HG03520 (cell line): ENCODE data around the gene NCOR2.

Source experiments
- ATAC-seq: cut with Tn5 transposase; IDR thresholded peaks from one replicate; pipeline ENCODE4 v1.9.1; 2021; ENCODE audit warnings: mild to moderate bottlenecking, moderate library complexity; ENCODE audit not compliant: unreplicated experiment

NCOR2 gene

GRCh38 chr12:124561231-124561630, 6.2 kb downstream of the NCOR2 start:
- ATAC-seq = no peak

DNA sequence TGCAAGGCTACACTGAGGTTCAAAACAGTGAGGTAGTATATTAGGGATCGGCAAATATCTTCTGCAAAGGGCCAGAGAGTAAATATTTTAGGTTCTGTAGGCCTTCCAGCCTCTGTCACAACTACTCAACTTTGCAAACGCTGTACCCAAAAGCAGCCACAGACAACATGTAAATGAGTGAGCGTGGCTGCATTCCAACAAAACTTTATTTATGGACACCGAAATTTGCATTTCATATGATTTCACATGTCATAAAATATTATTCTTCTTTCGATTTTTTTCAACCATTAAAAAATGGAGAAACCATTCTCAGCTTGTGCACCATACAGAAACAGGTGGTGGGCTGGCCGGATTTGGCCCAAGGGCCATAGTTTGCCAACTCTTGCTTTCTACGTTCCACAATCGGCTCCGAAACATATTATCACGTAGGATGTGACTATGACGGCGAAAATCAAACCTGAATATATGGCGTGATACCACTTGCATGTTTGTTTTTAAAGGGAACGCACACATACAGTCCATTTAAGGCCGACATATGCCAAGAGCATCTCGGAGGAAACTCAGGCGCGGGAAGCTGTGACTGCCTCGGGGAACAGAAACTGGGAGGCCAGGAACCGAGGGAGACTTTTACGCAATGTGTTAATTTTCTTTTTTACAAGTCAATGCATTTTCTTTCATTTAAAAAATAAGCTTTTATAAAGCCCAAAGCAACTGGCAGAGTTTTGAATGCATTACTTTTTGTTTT, 7.1 kb downstream of the NCOR2 start:
- no peak for ATAC-seq

- ATAC-seq = no peak
Measured at GRCh38 chr12:124559182-124560017, 8.0 kb downstream of the NCOR2 start.

- no peak for ATAC-seq
Measured at GRCh38 chr12:124558313-124558712, 9.1 kb downstream of the NCOR2 start.

GRCh38 chr12:124557518-124558223, 9.7 kb downstream of the NCOR2 start:
- ATAC-seq = no peak

DNA sequence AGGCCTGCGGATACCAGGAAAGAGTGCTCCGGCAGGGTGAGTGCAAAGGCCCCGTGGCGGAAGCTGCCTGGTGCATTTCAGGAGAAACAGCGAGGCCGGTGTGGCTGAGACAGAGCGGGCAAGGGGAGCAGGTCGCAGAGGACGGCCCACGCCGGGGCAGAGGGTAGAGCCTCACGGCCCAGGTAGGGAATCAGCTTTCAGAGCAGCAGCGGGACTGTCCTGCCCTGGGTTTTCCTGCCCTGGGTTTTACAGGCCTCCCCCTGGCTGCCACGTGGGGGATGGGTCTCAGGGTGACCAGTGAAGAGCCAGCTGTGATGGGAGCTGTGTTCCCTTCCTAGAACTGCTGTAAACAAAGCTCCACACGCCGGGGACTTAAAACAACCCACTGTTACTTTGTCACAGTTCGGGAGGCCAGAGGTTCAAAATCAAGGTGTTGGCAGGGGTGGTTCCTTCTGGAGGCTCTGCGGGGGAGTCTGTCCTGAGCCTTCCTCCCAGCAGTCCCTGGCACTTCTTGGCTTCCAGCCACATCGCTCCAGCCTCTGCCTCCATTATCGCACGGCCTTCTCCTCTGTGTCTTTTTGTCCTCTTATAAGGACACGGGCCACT, 10.4 kb downstream of the NCOR2 start:
- no peak for ATAC-seq

DNA sequence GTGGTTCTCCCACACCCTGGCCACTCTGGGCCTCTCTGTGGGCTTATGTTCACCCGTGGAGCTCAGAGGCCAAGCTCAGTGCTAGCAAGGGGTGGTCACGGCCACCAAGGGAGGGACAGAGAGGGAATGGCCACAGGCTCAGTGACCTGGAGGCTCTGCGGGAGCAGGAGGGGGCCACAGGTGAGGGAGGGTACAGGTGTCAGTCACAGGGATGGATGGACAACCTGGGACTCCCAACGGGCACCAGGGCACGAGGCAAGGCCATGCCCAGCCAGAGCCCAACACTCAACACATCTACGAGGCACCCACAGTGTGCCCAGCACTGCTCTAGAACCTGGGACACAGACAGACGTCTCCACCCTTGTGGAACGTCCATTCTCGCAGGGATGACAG, 11.3 kb downstream of the NCOR2 start:
- no peak for ATAC-seq

DNA sequence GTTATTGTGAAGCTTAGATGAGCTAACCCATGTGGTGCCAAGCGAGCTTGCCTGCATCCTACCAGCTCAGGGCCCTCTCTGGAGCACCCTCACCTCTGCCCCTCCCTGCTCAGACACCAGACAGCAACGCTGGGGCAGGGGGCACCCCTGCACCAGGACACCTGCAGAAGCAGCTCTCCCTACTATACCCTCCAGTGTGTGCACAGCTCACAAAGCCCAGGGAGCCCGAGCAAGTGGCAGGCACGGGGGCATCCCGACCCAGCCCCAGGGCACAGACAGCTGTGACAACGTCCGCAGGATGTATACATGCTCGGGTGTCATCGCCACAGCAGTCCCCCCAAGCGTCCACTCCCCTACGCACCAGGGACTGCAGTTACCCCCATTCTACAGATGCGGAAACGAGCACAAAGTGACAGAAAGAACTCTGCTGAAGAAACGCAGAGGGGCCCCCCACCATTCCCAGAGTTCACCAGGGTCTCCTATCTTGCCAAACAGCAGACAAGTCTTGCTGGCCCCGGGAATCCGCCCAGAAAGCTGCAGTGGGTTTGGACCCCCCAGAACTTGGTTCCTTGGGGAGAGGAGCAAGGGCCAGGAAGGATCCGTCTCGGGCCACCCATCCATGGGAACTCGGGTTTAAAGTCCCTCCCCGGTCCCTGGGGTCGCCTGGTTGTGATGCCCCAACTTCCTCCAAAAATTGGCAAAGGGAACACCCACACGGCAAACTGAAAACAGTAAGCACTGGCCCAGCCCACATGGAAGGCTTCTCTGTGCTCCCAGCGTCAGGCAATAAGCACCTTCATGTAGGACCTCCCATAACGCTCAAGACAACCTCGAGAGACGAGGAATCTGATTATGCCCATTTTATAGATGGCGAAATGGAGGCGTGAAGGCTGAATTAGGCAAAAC, 12.0 kb downstream of the NCOR2 start:
- ATAC-seq = no peak

GRCh38 chr12:124554429-124555029, 12.9 kb downstream of the NCOR2 start:
- no peak for ATAC-seq

DNA sequence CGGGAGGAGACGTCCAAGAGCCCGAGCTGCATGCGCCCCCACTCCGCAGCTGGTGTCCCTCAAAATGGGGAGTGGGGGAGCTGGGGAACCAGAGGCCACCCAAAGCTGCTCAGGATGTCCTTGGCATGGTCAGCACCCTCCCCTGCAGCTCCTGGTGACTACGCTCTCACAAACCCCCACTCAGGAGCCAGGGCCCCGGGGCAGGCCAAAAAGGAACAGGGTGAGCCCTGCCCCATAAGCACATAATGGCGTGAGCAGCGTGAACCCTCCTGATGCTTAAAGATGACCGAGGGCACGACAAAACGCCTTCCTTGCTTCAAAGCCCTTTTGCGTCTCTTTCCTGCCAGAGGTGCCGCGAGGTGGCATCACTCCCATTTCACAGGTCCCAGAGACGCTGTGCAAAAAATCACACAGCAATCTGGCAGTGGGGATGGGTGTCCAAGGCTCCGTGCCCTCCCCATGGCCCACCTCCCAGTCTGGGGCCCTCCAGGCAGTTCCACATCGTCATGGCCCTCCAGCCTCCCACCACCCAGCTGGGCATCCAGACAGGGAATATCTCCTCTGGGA, 13.5 kb downstream of the NCOR2 start:
- ATAC-seq = no peak

DNA sequence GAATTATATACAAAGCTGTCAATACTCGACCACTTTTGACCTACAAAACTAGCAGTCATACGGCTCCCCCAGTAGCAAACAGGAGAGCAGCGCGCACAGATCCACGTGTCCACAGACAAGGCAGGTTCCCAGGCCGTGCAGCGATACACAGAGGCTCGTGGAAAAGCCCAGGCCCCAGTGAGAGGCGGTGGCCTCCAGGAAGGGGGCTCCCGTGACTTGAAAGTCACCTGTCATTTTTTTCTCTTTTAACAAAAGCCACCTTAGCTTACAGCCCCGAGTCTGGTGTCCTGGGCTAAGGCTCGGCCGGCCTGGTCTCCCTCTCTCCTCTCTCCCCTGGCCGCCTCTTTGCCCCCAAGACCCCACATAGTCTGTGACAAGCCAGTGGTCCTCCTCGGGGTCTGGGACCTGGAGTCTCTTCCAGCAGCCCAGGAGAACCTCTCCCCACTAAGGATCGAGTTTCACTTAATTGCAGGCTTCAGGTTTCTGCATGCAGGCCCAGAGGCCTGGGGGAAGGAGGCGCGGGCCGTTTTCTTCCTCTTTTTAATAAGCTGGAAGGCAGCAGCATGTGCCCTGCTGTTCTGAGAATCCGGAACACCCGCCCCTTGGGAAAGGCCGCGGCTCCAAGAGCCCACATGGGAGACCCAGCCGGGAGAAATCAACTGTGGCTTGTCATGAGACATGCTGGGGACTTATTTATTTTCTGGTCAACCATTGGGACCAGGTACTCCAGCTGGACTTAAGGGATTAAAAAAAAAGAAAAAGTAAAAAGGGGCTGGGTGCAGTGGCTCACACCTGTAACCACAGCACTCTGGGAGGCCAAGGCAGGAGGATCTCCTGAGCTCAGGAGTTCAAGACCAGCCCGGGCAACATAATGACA, 15.9 kb downstream of the NCOR2 start:
- ATAC-seq = no peak

DNA sequence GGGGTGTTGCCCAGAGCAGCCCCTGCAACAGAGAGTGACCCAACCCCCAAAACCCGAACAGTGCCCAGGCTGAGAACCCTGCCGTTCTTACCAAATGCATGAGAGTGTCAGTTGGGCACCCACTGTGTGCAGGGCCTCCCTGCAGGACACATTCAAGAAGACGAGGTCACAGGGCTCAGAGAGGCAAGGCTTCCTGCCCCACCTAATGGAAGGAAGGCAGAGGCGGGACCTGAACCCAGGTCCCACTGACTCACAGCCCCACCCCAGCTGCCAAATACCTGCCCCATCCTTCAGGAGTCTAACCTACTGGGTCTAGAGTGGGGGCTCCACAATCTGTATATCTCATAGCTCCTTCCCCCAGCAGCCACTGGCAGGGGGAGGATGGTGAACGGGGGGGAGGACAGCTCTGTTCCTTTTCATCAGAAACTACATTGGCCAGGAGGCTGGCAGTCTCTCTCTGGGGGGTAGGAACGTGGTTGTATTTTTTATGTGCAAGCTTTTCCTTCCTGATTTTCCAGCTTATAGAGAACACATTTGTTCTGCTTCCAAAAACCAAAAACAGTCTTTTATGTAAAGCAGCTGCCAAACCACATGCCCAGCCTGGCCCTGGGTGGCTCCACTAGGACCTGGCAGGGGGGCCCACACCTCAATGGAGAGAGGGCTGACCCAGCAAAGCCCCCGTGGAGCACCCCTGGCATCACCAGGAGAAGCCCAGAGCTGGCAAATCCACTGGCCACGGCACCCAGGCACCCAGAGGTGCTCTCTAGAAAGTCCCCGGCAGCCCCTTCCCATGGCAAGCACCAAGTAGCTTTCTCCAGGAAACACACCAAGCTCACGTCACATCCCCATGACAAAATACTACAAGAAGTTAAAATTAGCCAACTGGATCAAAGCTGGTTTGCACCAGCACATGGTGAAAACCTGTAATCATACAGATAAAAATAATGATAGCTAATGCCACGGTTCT, 17.0 kb downstream of the NCOR2 start:
- ATAC-seq = no peak

DNA sequence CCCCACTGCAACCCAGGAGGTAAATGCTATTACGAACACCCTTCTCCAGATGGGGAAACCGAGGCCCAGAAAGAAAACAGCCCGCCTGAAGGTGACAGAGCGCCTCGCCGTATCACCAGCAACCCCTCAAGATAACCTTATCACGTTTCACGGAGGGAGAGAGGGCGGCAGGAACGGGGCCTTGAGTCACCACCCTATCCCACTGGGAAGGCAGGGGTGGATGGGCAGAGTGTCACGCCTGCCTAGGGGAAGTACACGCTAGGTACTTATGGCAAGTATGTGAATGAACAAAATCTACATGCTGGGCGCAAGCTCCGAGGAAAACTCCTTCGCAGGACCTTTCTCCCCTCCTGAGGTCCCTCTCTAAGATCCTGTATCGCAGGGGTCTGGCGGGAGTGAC, 17.8 kb downstream of the NCOR2 start:
- ATAC-seq = no peak

DNA sequence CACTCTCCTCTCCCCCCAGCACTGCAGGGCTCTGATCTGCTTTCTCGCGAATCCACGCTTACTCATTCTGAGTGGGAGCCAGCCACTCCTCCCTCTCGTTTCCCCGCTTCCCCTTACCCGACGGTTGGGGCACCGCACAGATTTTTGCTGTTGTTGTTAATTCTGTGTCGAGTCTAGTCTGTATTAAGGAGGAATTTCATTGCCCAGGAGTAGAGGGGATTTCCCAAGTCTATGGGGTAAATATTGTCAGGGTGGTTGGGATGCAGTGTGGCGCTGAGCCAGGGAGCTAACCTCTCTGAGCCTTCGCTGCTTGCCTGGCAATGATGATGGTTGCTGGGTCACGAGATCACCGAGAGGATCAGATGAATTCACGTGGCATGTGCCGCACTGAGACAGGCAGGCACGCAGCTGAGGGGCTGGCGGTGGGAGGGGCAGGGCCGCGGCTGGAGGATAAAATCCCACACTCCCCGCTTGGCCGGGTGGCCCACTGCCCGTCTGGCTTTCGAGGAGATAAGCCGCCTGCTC, 18.5 kb downstream of the NCOR2 start:
- no peak for ATAC-seq

DNA sequence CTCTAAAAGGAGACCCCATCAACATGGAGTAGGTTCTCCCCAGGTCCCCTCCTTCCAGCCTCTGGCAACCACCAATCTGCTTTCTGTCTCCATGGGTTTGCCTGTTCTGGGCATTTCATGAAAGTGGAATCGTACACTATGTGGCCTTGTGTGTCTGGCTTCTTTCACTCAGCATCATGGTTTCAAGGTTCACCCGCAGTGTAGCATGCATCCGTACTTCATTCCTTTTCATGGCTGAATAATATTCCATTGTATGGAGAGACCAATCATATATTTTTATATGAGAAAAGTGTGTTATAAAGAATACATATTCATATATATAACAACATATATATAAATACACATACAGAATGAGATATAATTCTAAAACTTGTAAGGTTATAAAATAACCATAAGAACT, 19.8 kb downstream of the NCOR2 start:
- ATAC-seq = no peak

GRCh38 chr12:124545508-124546418, 21.6 kb downstream of the NCOR2 start:
- ATAC-seq = peak; percentile 84
